Adipose tissue (tissue), 3 donors: Measurements from ENCODE around the gene DRAXIN. TPM values are rescaled to one million over a fixed set of nuclear protein-coding genes. Genes with fewer than 3 reads are reported as not detected.

Experiments
- H3K27ac ChIP-seq: one replicate; pipeline ENCODE4 v1.5.1; 2013; ENCODE audit warnings: low read depth, low read length
- WGBS, 3 donors: extraction: QIAGEN DNeasy Blood & Tissue Kit; methylation state at CpG; one replicate each; pipeline ENCODE4 v1.1.7; 2013; 5-methylcytosine and 5-hydroxymethylcytosine counted together
- polyA plus RNA-seq, 3 donors: library from polyadenylated mRNA; stranded (reverse); fragments of 200-250 nt; gene quantifications; one replicate each; pipeline ENCODE4 v1.2.3, GENCODE V29; 2013
- donor health status: healthy with polysubstance abuse.
- donor health status: Bipolar disorder and iron deficiency.
- donor health status: healthy.

Gene DRAXIN
- polyA plus RNA-seq, 3 donors = under 0.01 to 0.03 (median 0.01) TPM

DNA sequence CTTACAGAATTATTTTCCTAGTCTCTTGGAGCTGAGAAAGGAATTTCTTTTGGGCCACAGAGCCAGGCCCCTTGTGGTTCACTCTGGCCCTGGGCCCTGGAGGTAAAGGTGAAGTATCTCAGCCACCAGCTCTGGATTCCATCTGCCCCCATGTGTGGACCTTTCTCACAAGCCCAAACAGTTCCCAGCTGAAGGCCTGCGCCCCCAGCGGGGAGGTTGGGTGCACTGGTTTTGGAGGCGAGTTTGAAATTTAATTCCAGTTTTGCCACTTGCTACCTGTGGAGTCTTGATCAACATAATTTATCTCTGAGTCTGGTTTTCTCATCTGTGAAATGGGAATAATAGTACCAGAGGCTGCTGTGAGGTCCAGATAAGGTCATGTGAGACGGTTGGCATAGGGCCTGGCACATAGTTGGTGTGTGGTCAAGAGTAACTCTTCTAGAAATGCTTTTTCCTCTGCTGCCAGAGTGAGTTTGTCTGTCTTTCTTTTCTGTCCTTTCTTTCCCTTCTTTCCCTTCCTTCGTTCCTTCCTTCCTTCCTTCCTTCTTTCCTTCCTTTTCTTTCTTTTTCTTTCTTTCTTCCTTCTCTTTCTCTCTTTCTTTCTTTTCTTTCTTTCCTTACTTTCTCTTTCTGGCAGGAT lies 50.5 kb downstream of the DRAXIN start:
- WGBS, 3 donors = 72 to 85% (median 74%) methylated on average over 5 of the region's 5 CpGs

DNA sequence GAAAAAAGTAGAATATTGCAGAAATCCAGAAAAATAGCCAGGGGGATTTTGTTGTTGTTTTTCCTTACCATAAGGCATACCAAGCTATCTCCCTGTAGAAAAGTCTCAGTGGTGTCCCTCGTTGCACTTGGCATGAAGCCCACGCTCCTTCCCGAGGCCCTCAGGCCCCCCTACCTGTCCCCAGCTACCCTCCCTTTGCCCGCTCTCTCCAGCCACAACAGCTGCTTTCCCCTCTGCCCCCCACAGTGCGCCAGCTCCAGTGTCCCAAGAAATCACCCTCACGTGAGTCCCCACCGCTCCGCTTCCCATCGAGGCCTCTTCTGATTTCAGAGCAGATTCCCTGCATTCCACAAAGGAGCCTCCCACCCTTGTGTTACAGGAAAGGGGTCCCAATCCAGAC lies 52.8 kb downstream of the DRAXIN start:
- WGBS, 3 donors = 81 to 84% (median 81%) methylated on average over 9 of the region's 9 CpGs
- H3K27ac ChIP-seq = no peak overlapping the region

More for the DNA sequence above, 50.5 kb downstream of the DRAXIN start:
- H3K27ac ChIP-seq = no peak overlapping the region

DNA sequence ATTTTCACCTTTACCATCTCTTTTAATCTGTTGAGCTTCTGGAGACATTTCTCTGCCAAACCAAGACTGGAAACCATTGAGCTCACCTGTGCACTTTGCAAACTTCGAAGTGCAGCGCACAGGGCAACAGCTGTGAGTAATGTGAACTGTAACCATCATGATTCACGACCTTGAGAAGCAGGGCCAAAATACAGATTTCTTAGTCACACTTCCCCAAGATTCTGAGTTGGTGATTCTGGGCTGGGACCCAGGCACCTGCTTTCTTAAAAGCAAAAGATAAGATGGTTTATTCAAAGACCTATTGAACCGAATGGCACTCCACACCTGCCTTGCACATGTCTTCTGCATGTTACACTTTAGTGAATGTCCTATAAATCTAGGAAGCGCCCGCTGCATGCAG lies 54.6 kb downstream of the DRAXIN start:
- H3K27ac ChIP-seq = no peak overlapping the region
- 40 to 86% (median 83%) methylated on average over 6 of the region's 6 CpGs for WGBS, 3 donors

DNA sequence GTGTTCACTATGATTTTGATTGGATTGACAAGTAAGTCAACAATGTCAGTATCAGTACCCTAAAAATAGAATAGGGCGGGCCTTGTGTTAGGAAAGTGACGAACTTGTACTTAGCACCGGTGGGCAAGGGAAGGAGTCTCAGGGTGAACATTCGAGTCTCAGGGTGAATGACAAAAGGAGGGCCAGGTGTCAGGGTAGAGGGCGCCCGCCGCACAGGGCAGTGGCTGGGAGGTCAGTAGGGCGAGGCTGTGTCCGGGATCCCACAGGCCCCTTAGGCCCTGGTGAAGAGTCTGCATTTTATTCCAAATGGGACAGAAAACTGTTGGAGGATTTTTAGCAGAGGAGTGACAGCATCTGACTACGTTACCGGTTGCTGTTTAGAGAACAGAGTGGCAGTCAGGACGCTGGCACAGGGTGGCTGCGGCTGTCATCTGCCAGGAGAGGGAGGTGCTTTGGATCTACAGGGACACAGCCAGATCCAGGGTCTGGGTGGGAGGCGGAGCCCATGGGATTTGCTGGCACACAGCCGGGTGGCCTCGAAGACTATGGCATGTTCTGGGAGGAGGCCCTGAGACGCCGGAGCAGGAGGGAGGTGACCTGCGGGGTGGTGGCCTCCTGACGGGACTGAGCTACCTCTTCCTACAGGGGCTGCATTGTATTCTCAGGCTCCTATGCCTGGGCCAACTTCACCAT lies 55.4 kb downstream of the DRAXIN start:
- 38 to 89% (median 88%) methylated on average over 20 of the region's 20 CpGs for WGBS, 3 donors
- no peak overlapping the region for H3K27ac ChIP-seq

DNA sequence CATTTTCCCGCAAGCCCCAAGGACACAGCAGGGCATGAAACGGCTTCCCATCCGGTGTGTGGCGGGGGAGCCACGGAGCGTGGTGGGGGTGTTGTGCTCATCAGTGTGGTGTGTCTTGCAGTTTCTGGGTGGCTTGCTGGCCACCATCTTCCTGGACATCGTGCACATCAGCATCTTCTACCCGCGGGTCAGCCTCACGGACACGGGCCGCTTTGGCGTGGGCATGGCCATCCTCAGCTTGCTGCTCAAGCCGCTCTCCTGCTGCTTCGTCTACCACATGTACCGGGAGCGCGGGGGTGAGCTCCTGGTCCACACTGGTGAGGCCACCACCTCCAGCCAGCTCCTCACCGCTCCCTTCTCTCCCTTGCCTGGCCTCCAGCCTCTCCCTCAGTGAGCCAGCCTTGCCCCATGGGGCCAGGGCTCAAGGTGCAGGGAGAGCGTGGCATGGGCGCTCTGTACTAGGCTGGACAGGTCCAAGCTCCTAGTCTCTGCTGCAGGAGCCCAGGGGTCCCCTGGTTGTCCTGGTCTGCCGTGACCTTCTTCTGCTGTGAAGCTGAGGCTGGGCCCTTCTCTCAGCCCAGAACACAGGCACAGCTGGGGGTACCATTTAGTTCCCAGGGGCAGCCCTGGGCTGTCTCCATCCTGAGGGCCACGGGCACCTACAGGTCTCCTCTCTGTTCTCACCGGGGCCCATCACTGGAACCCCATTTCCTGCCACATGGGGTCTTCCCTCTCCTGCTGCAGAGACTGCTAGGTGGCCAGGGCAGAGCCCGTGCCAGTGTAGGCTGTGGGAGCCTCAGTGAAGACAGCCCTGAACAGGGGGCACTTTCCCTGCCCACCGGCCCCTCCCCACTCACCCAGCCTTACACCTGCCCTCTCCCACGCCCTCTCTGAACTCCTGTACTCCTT lies 57.0 kb downstream of the DRAXIN start:
- 86 to 93% (median 92%) methylated on average over 26 to 27 of the region's 27 CpGs for WGBS, 3 donors

DNA sequence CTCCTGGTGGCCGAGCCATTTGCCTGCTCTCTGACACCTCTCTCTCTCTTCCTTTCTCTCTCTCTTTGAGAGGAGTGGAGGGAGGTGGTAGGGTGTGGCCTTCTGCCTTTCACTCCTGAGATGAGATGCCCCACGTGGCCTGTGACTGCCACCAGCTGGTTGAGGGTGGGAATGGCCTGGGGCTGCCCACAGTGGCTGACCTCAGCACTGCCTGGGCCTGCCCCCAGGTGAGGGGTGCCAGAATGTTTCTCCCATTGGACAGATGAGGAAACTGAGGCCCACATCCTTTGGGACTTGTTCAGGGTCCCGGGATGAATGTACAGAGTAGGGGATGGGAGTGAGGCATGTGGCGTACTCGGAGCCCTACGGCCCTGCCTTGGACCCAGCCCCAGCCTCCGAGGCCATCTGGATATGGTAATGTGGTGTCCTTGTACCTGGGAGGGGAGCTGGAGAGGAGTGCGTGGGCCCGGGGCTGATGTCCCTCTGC lies 57.7 kb downstream of the DRAXIN start:
- WGBS, 3 donors = 65 to 78% (median 76%) methylated on average over 9 of the region's 9 CpGs
- H3K27ac ChIP-seq = no peak overlapping the region

More for the DNA sequence above, 57.0 kb downstream of the DRAXIN start:
- H3K27ac ChIP-seq = no peak overlapping the region

DNA sequence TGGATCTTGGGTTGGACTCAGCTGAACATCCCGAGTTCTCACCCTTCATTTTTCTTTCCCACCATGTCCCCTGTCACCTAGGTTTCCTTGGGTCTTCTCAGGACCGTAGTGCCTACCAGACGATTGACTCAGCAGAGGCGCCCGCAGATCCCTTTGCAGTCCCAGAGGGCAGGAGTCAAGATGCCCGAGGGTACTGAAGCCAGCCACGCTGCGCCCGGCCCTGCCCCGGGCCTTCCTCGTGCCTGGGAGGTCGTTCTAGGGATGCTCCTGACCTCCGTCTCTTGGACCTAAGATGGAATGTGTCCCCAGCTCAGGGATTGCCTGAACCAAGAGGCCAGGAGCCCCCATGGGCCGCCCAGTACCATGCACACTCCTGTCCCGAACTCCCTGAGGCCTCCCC lies 58.5 kb downstream of the DRAXIN start:
- WGBS, 3 donors = 90 to 95% (median 93%) methylated on average over 15 of the region's 15 CpGs

DNA sequence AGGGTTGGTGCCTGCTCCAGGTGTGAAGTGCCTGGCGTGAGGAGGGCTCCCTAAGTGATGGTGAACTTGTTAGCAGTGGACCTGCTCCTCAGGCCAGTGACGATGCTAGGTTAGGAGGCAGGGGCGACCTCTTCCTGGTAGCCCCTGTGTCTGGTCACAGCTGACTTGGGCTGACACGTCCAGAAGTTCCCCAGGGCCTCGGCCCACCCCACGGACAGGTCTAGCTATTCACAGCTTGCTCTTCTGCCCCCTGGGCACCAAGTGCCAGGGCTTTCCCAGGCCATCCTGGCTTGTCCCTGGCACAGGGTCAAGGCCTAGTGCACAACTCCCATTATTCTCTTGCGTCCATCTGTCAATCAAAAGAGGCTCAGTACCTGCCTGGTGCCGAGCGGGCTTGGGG lies 59.6 kb downstream of the DRAXIN start:
- no peak overlapping the region for H3K27ac ChIP-seq
- 79 to 91% (median 90%) methylated on average over 9 of the region's 9 CpGs for WGBS, 3 donors

More for the DNA sequence above, 58.5 kb downstream of the DRAXIN start:
- no peak overlapping the region for H3K27ac ChIP-seq

DNA sequence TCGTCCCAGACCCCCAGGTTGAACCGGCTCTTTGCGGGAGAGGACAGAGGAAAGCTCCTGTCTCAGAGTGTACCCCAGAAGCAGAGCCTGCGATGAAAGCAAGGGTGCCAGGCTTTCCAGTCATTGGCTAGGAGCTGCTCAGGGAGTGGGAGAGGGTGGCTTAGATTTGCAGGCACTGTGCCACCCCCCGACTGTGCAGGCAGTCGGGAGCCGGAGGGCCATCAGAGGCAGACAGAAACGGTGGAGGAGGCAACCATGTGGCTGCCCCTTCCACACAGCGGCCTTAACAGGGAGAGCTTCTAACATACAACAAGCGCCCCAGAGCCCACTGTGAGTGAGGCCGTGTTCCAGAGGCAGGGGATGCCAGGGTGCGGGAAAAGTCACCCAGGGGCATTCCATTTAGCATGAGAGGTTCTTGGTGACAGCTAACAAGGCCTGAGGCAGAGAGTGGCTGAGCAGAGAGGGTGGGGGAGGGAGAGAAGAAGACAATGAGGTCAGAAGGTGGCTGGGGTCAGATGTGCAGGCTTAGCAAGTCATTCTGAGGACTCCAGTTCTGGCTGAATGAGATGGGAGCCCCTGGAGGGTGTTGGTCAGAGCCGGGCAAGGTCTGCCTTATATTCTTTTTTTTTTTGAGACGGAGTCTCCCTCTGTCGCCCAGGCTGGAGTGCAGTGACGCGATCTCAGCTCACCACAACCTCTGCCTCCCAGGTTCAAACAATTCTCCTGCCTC lies 61.0 kb downstream of the DRAXIN start:
- 62 to 73% (median 72%) methylated on average over 15 to 17 of the region's 17 CpGs for WGBS, 3 donors
- no peak overlapping the region for H3K27ac ChIP-seq

DNA sequence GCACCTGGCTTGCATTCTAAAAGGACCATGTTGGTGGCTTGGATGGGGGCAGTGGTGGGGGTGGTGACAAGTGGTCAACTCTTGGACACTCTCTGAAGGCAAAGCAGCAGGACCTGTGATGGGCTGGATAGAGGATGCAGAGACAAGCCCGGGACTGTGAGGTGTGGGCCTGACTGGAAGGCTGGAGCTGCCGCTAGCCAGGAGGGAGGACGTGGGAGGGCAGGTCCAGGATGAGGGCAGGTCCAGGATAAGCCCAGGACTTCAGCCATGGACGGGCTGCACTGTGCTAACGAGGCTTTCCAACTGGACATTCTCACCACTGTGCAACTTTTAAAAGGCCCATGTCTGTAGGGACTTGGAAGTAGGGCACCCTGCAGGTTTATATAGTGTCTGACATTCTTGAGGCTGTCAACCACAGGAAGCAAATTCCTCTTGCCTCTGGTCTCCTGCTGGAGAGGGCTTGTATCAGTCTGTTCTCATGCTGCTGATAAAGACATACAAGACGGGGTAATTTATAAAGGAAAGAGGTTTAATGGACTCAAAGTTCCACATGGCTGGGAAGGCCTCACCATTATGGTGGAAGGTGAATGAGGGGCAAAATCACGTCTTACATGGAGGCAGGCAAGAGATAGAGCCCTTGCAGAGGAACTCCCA lies 62.2 kb downstream of the DRAXIN start:
- WGBS, 3 donors = 42 to 59% (median 49%) methylated on average over 7 of the region's 7 CpGs

DNA sequence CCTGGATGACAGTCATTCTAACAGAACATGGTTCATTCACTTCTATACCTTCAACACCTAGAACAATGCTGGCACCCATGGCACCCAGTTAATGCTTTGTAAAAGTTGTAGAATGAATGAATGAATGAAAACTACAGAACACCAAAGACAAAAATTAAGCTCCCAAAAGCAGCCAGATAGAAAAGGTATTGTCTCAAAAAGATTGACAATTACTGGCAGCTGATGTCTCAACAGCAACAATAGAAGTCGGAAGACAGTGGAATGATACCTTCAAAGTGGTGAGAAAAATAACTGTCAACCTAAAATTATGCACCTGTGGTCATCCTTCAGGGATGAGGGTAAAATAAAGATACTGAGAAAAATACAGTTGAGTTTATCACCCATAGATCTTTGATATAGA lies 65.5 kb downstream of the DRAXIN start:
- no peak overlapping the region for H3K27ac ChIP-seq
- WGBS, 3 donors = 84 to 97% (median 91%) methylated on average over 1 of the region's 1 CpG

More for the DNA sequence above, 62.2 kb downstream of the DRAXIN start:
- no peak overlapping the region for H3K27ac ChIP-seq

DNA sequence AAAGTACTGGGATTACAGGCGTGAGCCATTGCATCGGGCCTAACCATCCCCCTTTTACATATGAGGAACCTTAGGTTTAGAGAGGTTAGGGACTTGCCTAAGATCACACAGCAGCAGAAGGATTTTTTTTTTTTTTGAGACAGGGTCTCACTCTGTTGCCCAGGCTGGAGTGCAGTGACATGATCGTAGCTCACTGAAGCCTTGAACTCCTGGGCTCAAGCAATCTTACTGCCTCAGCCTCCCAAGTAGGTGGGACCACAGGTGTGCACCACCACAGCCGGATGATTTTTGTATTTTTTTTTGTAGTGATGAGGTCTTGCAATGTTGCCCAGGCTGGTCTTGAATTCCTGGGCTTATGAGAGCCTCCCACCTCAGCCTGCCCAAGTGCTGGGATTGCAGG lies 68.3 kb downstream of the DRAXIN start:
- no peak overlapping the region for H3K27ac ChIP-seq
- 89 to 94% (median 92%) methylated on average over 4 of the region's 4 CpGs for WGBS, 3 donors

DNA sequence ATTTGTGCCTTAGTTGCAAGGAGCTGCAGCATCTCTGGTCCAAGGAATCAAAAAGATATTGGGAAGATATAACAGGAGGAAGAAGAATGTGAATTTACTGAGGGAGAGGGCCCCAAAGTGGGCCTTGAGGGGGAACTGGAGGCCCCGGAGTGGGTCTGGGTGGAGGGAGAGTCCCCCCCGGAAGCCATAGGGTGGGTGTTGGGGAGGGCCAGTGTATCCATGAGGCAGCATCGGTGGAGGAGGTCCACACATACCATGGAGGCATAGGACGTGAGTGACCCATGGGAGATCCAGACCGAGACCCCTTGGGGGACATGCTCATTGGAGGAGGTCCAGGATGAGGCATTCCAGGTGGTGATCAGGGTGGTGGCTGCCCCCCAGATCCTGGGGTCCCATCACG lies 69.8 kb downstream of the DRAXIN start:
- WGBS, 3 donors = 85 to 88% (median 87%) methylated on average over 6 of the region's 6 CpGs
- no peak overlapping the region for H3K27ac ChIP-seq

DNA sequence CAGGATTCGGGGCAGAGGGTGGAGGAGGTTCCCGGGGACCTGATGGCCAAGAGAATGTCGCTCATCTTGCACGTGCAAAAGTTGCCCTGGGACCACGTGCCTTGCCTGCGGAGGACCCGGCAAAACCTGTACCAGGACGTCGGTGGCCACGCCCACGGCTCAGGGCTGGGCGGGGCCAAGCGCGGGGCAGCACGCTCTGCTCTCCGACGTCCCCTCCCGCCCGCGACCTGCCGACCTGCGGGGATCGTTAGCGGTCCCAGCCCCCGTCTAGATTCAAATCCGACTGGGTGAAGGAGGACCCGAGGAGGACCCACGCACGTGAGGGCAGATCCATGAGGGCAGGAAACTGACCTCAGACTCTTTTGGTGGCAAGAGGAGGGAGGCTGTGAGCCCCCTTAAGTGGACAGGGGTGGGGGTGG lies 70.5 kb downstream of the DRAXIN start, which contains the start of gene C1orf167:
Gene C1orf167, plus strand, starts transcription at position 206 of the 419 bp plus-strand sequence. CDS start 2,208 bp downstream, outside the sequence.
- WGBS, 3 donors = 3 to 7% (median 6%) methylated on average over 27 to 29 of the region's 29 CpGs

DNA sequence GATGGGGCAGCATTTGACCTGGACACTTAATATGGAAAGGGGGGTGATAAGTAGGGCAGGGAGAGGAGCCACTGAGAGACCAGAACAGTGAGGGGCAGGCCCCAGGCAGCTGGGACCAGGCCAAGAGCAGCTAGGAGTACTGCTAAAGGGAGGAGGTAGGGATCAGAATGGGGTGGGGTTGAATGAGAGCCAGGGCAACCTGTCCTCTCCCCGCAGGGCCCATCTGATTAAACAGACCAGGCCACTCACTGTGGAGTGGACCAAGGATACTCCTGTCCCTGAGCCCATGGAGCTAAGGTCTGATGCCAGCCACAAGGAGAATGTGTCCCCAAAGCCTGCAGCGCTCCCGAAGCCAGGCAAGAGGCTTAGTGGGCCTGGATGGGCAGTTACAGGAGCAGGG lies 72.6 kb downstream of the DRAXIN start:
- WGBS, 3 donors = 91 to 95% (median 94%) methylated on average over 3 of the region's 3 CpGs
- H3K27ac ChIP-seq = no peak overlapping the region

More for the DNA sequence above, 70.5 kb downstream of the DRAXIN start, which contains the start of gene C1orf167:
- no peak within 1 kb of the TSS for H3K27ac ChIP-seq

DNA sequence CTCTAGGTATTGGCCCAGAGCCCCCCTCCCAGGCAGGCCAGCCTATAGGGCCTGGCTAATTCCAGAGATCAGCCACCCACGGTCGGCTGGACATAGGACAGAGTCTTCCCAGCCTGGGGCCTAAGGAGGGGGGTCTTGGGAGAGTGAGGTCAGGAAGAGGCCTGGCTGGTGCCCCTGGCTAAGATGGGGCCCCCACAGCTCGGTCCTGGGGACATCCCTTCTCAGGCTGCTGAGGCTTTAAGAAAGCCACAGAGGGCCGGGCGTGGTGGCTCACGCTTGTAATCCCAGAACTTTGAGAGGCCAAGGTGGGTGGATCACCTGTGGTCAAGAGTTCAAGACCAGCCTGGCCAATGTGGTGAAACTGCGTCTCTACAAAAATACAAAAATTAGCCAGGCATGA lies 73.0 kb downstream of the DRAXIN start:
- WGBS, 3 donors = 84 to 90% (median 85%) methylated on average over 7 of the region's 7 CpGs
- H3K27ac ChIP-seq = no peak overlapping the region

DNA sequence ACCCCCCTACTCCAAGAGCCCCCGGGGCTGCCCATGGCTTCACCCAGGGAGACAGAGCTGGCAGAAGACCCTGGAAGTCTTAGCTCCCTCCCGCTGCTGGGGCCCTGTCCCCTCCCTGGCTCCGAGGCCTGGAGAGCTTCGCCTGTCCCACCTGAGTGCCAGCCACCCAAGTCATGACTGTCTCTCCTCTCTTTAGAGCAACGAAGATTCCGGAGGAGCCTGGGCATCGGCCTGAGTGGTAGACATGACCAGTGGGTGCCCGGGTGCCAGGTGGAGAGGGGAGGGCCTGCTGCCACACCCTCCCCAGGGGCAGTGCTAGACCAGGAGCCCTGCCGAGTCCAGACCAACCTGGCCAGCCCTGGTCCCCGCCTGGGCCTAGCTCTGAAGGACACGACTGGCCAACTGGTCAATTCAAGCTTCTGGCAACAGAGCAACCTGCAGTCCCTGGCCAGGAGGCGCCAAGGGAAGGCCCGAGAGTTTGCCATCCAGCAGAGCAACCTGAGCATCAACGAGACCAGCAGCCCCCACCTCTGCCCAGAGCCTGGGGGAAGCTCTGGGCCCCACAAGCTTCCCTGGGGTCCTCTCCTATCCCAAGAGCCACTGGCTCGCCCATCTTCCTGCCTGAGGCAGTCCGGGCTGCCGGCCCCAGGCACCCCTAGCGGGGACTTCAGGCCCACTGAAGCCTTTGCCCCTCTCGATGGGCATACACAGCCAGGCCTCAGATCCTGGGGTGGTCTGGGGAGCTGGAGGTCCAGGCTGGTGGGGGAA lies 74.3 kb downstream of the DRAXIN start:
- WGBS, 3 donors = 85 to 89% (median 88%) methylated on average over 19 of the region's 19 CpGs

More for the DNA sequence above, 74.3 kb downstream of the DRAXIN start:
- no peak overlapping the region for H3K27ac ChIP-seq
